ENCODE data around the gene COL13A1. TPM values are rescaled to one million over a fixed set of nuclear protein-coding genes. Genes with fewer than 3 reads are reported as not detected.

COL13A1 gene
- total RNA-seq, 4 donors from 2014 or later, result 0.17 to 0.49 (median 0.44) TPM; not detected in 1

DNA sequence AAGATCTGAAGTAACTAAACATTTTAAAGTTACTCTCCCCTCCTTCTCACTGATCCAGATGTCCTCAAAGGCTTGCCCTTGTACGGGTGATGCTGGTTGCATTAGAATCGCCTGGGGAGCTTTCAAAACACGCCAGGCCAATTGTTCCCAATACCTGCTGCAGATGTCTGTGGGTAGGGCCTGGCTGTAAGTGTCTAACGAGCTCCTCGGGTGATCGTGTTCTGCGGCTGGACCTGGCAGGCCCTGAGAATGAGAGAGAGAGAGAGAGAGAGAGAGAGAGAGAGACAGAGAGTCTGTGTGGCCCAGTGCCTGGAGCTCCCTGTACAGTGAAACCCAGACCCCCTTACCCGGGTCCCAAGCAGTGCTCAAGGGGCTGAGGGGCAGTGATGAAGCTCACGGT, 8.4 kb downstream of the COL13A1 start:
- TF ChIP-seq, protein P1, sequence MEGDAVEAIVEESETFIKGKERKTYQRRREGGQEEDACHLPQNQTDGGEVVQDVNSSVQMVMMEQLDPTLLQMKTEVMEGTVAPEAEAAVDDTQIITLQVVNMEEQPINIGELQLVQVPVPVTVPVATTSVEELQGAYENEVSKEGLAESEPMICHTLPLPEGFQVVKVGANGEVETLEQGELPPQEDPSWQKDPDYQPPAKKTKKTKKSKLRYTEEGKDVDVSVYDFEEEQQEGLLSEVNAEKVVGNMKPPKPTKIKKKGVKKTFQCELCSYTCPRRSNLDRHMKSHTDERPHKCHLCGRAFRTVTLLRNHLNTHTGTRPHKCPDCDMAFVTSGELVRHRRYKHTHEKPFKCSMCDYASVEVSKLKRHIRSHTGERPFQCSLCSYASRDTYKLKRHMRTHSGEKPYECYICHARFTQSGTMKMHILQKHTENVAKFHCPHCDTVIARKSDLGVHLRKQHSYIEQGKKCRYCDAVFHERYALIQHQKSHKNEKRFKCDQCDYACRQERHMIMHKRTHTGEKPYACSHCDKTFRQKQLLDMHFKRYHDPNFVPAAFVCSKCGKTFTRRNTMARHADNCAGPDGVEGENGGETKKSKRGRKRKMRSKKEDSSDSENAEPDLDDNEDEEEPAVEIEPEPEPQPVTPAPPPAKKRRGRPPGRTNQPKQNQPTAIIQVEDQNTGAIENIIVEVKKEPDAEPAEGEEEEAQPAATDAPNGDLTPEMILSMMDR (IDR thresholded peaks at IDR 0.05; ENCODE audit: low read depth), result no peak

DNA sequence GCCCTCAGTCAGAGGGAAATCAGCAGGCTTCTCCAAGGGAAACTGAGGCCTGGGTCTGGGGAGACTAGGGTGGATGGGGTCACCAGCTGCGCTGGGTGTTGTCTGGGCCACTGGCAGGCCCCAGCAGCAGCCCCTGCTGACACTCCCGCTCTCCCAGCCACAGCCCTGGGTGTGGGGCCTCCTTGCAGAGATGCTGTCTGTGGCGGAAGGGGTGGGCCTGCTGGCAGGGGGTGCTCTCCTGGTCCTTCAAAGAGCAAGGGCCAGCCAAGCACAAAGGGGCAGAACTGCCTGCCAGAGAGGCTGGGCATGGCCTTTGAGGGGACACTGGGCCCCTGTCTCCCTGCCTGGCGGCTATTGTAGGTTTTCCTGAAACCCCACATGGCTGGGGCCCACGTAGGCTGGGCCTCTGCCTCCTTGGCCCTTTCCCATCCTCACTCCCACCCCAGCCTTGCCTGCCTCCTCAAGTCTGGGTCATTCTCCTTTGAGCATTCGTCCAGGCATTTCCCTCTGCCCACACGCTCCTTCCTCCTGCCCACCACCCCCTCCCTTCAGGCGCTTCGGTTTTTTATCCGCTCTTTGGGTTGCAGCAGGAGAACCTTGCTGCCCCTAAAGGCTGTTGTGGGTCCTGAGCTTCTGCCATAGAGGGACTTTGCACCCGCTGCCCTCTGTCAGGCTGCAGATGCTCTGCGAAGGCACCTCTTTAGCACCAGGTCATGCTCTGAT, 9.1 kb downstream of the COL13A1 start:
- TF ChIP-seq, protein P1 (IDR thresholded peaks at IDR 0.05; ENCODE audit: low read depth), result no peak

DNA sequence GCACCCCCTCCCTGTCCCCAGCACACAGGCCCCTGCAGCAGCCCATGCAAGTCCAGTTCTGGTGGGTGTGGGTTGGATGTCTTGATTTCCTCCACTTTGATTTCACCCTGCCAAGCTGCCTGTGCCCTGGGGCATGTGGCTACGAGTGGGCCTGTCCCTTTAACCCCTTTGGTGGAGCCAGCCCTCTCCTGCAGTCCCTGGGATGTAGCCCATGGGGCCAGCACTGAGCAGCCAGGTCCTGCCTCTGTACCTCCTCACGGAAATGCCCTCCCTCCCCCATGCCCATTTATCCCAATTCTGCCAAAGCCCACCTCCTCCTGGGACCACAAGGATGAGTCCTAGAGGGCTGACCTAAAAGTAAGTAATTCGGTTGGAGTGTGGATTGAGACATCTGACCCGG, 11.9 kb downstream of the COL13A1 start:
- TF ChIP-seq, protein P1 (IDR thresholded peaks at IDR 0.05; ENCODE audit: low read depth), result no peak

DNA sequence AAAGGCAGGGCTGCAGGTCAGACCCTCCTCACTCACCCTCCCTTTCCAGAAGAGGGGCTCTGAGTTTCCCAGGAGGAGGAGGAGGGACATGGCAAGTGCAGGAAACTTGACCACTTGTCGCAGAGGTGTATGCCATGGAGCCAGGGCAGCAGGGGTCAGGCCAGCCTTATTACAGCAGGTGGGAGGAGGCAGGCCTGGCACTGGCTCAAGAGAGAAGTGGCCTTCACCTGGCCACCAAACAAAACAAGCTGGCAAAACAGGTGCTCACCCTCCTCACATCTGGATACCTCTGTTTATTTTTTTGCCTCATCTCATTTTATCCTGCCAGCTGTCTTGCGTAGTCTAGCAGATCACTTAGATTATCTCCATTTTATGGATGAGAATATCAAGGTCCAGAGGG, 12.5 kb downstream of the COL13A1 start:
- TF ChIP-seq, protein P1 (IDR thresholded peaks at IDR 0.05; ENCODE audit: low read depth), result no peak

DNA sequence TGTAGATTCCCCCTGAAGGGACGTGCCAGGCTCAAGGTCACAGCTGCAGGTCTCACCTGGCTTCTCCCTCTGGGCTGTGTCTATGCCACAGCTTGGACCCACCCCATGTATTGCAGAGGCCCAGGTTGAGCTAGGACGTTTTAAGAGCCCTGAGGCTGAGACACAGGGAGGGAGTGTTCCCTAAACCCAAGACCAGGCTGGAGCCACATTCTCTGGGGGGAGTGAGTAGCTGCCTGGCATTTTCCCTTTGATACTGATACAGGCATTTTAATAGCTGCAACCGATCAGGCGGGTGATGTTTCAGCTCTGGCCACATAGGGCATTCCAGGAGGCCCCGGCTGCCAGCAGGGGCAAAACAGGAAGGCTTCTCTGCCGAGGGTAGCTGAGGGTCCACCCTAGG, 13.4 kb downstream of the COL13A1 start:
- TF ChIP-seq, protein P1 (IDR thresholded peaks at IDR 0.05; ENCODE audit: low read depth), result no peak

DNA sequence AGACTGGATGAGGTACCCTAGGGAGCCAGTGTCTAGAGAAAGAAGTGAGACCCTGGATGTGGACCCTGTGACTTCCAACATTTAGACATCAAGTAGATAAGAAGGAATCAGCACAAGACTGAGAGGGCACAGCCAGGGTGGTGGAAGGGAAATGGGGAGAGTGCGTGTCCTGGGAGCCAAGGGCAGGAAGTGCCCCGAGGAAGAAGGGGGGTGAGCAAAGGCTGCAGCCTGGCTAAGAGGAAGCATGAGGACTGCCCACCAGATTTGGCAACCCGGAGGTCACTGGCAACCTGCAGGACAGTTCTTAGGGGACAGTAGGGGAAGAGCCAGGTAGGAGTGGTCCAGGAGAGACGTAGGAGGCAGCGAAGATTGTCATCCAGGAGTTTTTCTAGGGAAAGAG, 14.8 kb downstream of the COL13A1 start:
- TF ChIP-seq, protein P1 (IDR thresholded peaks at IDR 0.05; ENCODE audit: low read depth), result no peak

DNA sequence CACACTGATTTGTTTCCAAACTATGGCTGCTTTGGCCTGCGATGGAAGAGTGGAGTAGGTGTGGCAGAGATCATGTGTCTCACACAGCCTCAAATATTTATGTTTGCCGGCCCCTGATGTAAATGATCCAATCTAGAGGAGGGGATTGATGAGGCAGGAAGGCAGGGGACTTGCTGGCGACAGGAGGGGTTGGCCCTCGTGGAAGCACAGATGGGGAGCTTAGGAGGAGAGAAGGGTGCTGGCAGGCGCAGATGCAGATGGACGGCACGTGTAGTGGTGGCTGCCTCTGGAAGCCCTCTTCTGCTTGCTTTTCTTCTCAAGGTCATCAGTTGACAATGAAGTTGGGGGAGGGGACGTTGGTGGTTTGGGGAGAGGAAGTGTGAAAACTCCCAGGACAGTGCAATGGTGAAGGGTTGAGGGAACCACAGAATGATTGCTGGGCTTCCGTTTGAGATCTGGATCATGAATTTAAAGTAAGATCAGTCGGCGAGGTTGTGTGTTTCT, 15.4 kb downstream of the COL13A1 start:
- TF ChIP-seq, protein P1 (IDR thresholded peaks at IDR 0.05; ENCODE audit: low read depth), result no peak

Data from subcutaneous adipose tissue (tissue), 4 donors.